Neural cell (in vitro differentiated cells): ENCODE data around the gene PLA2G2C. TPM values are rescaled to one million over a fixed set of nuclear protein-coding genes. Genes with fewer than 3 reads are reported as not detected.

Source experiments
- H2AFZ ChIP-seq: fragments of 200-600, 300-800 bp; sonication (generic), shearing (Covaris generic); 2 replicates; pipeline ENCODE4 v1.6.0; 2014; ENCODE audit warnings: low read depth, mild to moderate bottlenecking, antibody characterized with exemption, low read length, moderate library complexity
- H3F3A ChIP-seq: fragments of 200-600 bp; shearing (Covaris generic); 2 replicates; pipeline ENCODE4 v1.6.1; 2016; ENCODE audit warnings: mild to moderate bottlenecking, moderate library complexity, mixed read lengths, antibody characterized with exemption, low read length; ENCODE audit not compliant: insufficient read depth, poor library complexity, severe bottlenecking
- H3K27ac ChIP-seq: fragments of 200-600, 300-800 bp; sonication (generic), shearing (Covaris generic); 2 replicates; pipeline ENCODE4 v1.5.1; 2014; ENCODE audit warnings: mild to moderate bottlenecking, low read length, moderate library complexity
- H3K27me3 ChIP-seq: fragments of 300-800, 200-600 bp; sonication (generic), shearing (Covaris generic); 2 replicates; pipeline ENCODE4 v1.6.0; 2014; ENCODE audit warnings: mild to moderate bottlenecking, low read depth, low read length, moderate library complexity; ENCODE audit not compliant: insufficient read depth
- H3K36me3 ChIP-seq: fragments of 300-800, 200-600 bp; sonication (generic), shearing (Covaris generic); 2 replicates; pipeline ENCODE4 v1.5.1; 2014; ENCODE audit warnings: mild to moderate bottlenecking, antibody characterized with exemption, low read length, moderate library complexity; ENCODE audit not compliant: insufficient read depth
- H3K4me2 ChIP-seq: fragments of 300-800, 200-600 bp; sonication (generic), shearing (Covaris generic); 2 replicates; pipeline ENCODE4 v1.6.0; 2014; ENCODE audit warnings: mild to moderate bottlenecking, low read length
- H3K4me3 ChIP-seq: fragments of 300-800, 200-600 bp; sonication (generic), shearing (Covaris generic); 2 replicates; pipeline ENCODE4 v1.5.1; 2014; ENCODE audit warnings: mild to moderate bottlenecking, low read length, moderate library complexity
- H3K79me2 ChIP-seq: fragments of 200-600 bp; shearing (Covaris generic); replicated peaks from 2 replicates; pipeline ENCODE4 v1.6.0; 2014; ENCODE audit warnings: mild to moderate bottlenecking, low read length, moderate library complexity; ENCODE audit not compliant: insufficient read depth
- H3K9ac ChIP-seq: fragments of 300-800, 200-600 bp; sonication (generic), shearing (Covaris generic); 2 replicates; pipeline ENCODE4 v1.6.1; 2016; ENCODE audit warnings: mild to moderate bottlenecking, low read length, mixed read lengths
- H3K9me2 ChIP-seq: fragments of 200-600 bp; shearing (Covaris generic); 2 replicates; pipeline ENCODE4 v1.6.1; 2016; ENCODE audit warnings: mild to moderate bottlenecking, low read length, mixed read lengths; ENCODE audit not compliant: insufficient read depth
- H3K9me3 ChIP-seq: fragments of 200-600, 300-800 bp; sonication (generic), shearing (Covaris generic); 2 replicates; pipeline ENCODE4 v1.6.1; 2016; ENCODE audit warnings: mild to moderate bottlenecking, mixed run types, low read length, moderate library complexity, mixed read lengths
- H4K20me1 ChIP-seq: fragments of 200-600 bp; shearing (Covaris generic); 2 replicates; pipeline ENCODE4 v1.6.1; 2016; ENCODE audit warnings: mild to moderate bottlenecking, mixed run types; ENCODE audit not compliant: insufficient read depth
- EP300 ChIP-seq: fragments of 450-650 bp; conservative IDR thresholded peaks from 2 replicates; pipeline ENCODE4 v1.6.1; 2014; ENCODE audit warnings: antibody characterized with exemption, mild to moderate bottlenecking, moderate library complexity; ENCODE audit not compliant: poor library complexity, severe bottlenecking
- EZH2 ChIP-seq: fragments of 200-600, 300-800 bp; shearing (Covaris generic), sonication (generic); IDR thresholded peaks from 2 replicates; pipeline ENCODE4 v1.6.1; 2014; ENCODE audit warnings: antibody characterized with exemption, low read length, borderline replicate concordance, mild to moderate bottlenecking; ENCODE audit not compliant: insufficient read depth, poor library complexity, severe bottlenecking
- MXI1 ChIP-seq: fragments of 450-650 bp; conservative IDR thresholded peaks from 2 replicates; pipeline ENCODE4 v1.6.1; 2014; ENCODE audit warnings: antibody characterized with exemption, mild to moderate bottlenecking; ENCODE audit not compliant: poor library complexity, severe bottlenecking
- POLR2AphosphoS5 ChIP-seq: IDR thresholded peaks from 2 replicates; pipeline ENCODE4 v1.6.1; 2012
- RAD21 ChIP-seq: fragments of 450-650 bp; conservative IDR thresholded peaks from 2 replicates; pipeline ENCODE4 v1.6.1; 2014; ENCODE audit warnings: antibody characterized with exemption, mild to moderate bottlenecking, moderate library complexity
- SMC3 ChIP-seq: fragments of 450-650 bp; conservative IDR thresholded peaks from 2 replicates; pipeline ENCODE4 v1.6.1; 2014; ENCODE audit warnings: antibody characterized with exemption, mild to moderate bottlenecking, moderate library complexity; ENCODE audit not compliant: poor library complexity
- TAF1 ChIP-seq: IDR thresholded peaks from 2 replicates; pipeline ENCODE4 v1.6.1; 2012; ENCODE audit warnings: low read depth
- polyA plus RNA-seq: library from polyadenylated mRNA; depleted of rRNA; stranded (reverse); fragments of >200 nt; gene quantifications from 2 replicates; pipeline ENCODE4 v1.2.3, GENCODE V29; 2014
- TF ChIP-seq, protein P1 (sequence below): IDR thresholded peaks from 2 replicates; pipeline ENCODE4 v1.6.1; 2012; ENCODE audit warnings: borderline replicate concordance
- TF ChIP-seq, protein P2 (sequence below): fragments of 450-650 bp; IDR thresholded peaks from 2 replicates; pipeline ENCODE4 v1.5.1; 2014; ENCODE audit warnings: antibody characterized with exemption, mild to moderate bottlenecking, moderate library complexity; ENCODE audit not compliant: poor library complexity, severe bottlenecking

The PLA2G2C gene
- polyA plus RNA-seq, 1 donor from 2014 or later = not detected

DNA sequence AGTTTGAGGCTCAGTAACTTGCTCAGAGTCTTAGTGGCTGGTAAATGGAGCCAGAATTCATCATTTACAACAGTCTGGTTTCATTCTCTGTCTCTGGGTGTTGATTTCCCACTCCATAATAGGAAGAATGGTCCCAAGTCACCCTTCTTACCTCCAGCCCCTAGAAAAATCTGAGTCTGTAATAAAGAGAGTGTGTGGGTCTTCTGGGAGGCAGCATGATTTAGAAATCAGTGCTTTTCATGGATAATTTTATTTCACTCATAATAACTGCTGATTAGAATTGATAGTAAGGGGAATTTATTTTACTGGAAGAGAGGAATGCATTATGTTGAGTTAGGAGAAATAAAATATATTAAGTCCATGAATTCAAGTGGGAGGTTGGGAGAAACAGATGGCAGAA lies 69.1 kb downstream of the PLA2G2C start:
- no peak for TF ChIP-seq RAD21
- TF ChIP-seq EZH2 = no peak
- TF ChIP-seq POLR2AphosphoS5 = no peak
- no peak for TF ChIP-seq EP300
- TF ChIP-seq, protein P1, sequence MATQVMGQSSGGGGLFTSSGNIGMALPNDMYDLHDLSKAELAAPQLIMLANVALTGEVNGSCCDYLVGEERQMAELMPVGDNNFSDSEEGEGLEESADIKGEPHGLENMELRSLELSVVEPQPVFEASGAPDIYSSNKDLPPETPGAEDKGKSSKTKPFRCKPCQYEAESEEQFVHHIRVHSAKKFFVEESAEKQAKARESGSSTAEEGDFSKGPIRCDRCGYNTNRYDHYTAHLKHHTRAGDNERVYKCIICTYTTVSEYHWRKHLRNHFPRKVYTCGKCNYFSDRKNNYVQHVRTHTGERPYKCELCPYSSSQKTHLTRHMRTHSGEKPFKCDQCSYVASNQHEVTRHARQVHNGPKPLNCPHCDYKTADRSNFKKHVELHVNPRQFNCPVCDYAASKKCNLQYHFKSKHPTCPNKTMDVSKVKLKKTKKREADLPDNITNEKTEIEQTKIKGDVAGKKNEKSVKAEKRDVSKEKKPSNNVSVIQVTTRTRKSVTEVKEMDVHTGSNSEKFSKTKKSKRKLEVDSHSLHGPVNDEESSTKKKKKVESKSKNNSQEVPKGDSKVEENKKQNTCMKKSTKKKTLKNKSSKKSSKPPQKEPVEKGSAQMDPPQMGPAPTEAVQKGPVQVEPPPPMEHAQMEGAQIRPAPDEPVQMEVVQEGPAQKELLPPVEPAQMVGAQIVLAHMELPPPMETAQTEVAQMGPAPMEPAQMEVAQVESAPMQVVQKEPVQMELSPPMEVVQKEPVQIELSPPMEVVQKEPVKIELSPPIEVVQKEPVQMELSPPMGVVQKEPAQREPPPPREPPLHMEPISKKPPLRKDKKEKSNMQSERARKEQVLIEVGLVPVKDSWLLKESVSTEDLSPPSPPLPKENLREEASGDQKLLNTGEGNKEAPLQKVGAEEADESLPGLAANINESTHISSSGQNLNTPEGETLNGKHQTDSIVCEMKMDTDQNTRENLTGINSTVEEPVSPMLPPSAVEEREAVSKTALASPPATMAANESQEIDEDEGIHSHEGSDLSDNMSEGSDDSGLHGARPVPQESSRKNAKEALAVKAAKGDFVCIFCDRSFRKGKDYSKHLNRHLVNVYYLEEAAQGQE = no peak
- TF ChIP-seq, protein P2, sequence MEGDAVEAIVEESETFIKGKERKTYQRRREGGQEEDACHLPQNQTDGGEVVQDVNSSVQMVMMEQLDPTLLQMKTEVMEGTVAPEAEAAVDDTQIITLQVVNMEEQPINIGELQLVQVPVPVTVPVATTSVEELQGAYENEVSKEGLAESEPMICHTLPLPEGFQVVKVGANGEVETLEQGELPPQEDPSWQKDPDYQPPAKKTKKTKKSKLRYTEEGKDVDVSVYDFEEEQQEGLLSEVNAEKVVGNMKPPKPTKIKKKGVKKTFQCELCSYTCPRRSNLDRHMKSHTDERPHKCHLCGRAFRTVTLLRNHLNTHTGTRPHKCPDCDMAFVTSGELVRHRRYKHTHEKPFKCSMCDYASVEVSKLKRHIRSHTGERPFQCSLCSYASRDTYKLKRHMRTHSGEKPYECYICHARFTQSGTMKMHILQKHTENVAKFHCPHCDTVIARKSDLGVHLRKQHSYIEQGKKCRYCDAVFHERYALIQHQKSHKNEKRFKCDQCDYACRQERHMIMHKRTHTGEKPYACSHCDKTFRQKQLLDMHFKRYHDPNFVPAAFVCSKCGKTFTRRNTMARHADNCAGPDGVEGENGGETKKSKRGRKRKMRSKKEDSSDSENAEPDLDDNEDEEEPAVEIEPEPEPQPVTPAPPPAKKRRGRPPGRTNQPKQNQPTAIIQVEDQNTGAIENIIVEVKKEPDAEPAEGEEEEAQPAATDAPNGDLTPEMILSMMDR = no peak
- TF ChIP-seq TAF1 = no peak
- no peak for TF ChIP-seq SMC3
- TF ChIP-seq MXI1 = no peak
- Histone ChIP-seq H3K4me2 (no peak overlapping the region), H3K4me3 (no peak overlapping the region), H3K9ac (no peak overlapping the region), H3K9me2 (no peaks in the 10 kb centered on the region), H2AFZ (no peak overlapping the region), H3K79me2 (no peaks in the 10 kb centered on the region), H3K36me3 (no peaks in the 10 kb centered on the region), H3K27ac (no peak overlapping the region), H4K20me1 (no peaks in the 10 kb centered on the region), H3K27me3 (no peaks in the 10 kb centered on the region), H3F3A (no peaks in the 10 kb centered on the region), H3K9me3 (no peaks in the 10 kb centered on the region)

DNA sequence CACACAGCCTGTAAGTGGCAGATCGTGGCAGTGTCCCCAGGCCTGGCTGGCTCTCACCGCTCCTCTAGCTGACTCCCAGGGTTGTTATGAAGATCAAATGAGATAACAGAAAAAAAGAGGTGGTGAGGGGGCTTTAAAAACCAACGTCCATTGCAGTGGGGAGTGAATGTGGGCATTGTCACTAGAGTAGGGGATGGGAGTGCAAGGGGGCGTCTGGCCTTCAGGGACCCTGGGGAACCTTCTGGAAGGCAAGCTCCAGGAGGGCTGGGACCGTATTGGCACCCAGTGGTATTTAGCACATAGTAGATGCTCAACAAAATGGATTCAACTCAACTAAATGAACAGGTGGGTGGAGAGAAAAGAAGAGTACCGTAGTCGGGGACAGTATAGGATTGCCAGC lies 70.4 kb downstream of the PLA2G2C start:
- Histone ChIP-seq H2AFZ (no peak overlapping the region), H3K36me3 (no peaks in the 10 kb centered on the region), H3K27ac (no peak overlapping the region), H4K20me1 (no peaks in the 10 kb centered on the region), H3K79me2 (no peaks in the 10 kb centered on the region), H3K27me3 (no peaks in the 10 kb centered on the region), H3K9me2 (no peaks in the 10 kb centered on the region), H3F3A (no peaks in the 10 kb centered on the region), H3K4me3 (no peak overlapping the region), H3K4me2 (no peak overlapping the region), H3K9ac (no peak overlapping the region), H3K9me3 (no peaks in the 10 kb centered on the region)
- TF ChIP-seq POLR2AphosphoS5 (no peak), RAD21 (no peak), EZH2 (no peak), MXI1 (no peak), SMC3 (no peak), TAF1 (no peak), EP300 (no peak)
- TF ChIP-seq, protein P1 = no peak
- TF ChIP-seq, protein P2 = no peak
